Mesendoderm (in vitro differentiated cells): Measurements from ENCODE around the gene STAT5B.

Source experiments
- DNase-seq: peaks from one replicate; pipeline ENCODE4 v3.0.0; 2013
- H2AK5ac ChIP-seq: 2 replicates; pipeline ENCODE4 v1.6.1; 2013; ENCODE audit warnings: low read length, inconsistent platforms
- H2BK120ac ChIP-seq: 2 replicates; pipeline ENCODE4 v1.6.1; 2013; ENCODE audit warnings: low read depth, mild to moderate bottlenecking, low read length, moderate library complexity, mixed read lengths
- H2BK15ac ChIP-seq: replicated peaks from 2 replicates; pipeline ENCODE4 v1.6.1; 2013; ENCODE audit warnings: low read depth, mild to moderate bottlenecking, moderate library complexity
- H2BK5ac ChIP-seq: 2 replicates; pipeline ENCODE4 v1.6.1; 2013; ENCODE audit warnings: low read length, inconsistent platforms
- H3K18ac ChIP-seq: 2 replicates; pipeline ENCODE4 v1.6.1; 2013; ENCODE audit warnings: mild to moderate bottlenecking, low read length, mixed read lengths
- H3K23ac ChIP-seq: one replicate; pipeline ENCODE4 v1.6.1; 2013; ENCODE audit warnings: low read length
- H3K27ac ChIP-seq: 2 replicates; pipeline ENCODE4 v1.5.1; 2013; ENCODE audit warnings: low read depth, mild to moderate bottlenecking, inconsistent platforms, low read length, moderate library complexity
- H3K27me3 ChIP-seq: 2 replicates; pipeline ENCODE4 v1.6.1; 2013; ENCODE audit warnings: low read length, control low read depth, mild to moderate bottlenecking, inconsistent platforms; ENCODE audit not compliant: insufficient read depth, poor library complexity
- H3K36me3 ChIP-seq: 2 replicates; pipeline ENCODE4 v1.6.1; 2013; ENCODE audit warnings: low read length, inconsistent platforms; ENCODE audit not compliant: control insufficient read depth, insufficient read depth
- H3K4ac ChIP-seq: one replicate; pipeline ENCODE4 v1.6.1; 2013; ENCODE audit warnings: low read depth, mild to moderate bottlenecking, low read length, moderate library complexity
- H3K4me1 ChIP-seq: 2 replicates; pipeline ENCODE4 v1.6.1; 2013; ENCODE audit warnings: low read depth, low read length, inconsistent platforms; ENCODE audit not compliant: control insufficient read depth
- H3K4me2 ChIP-seq: 2 replicates; pipeline ENCODE4 v1.6.1; 2013; ENCODE audit warnings: low read length
- H3K4me3 ChIP-seq: 2 replicates; pipeline ENCODE4 v1.5.1; 2013; ENCODE audit warnings: mild to moderate bottlenecking, low read length
- H3K56ac ChIP-seq: one replicate; pipeline ENCODE4 v1.6.1; 2013; ENCODE audit warnings: low read length
- H3K79me1 ChIP-seq: 2 replicates; pipeline ENCODE4 v1.6.1; 2013; ENCODE audit warnings: low read length, inconsistent platforms
- H3K79me2 ChIP-seq: 2 replicates; pipeline ENCODE4 v1.6.1; 2013; ENCODE audit warnings: mild to moderate bottlenecking, low read length; ENCODE audit not compliant: control insufficient read depth, insufficient read depth
- H3K9ac ChIP-seq: 2 replicates; pipeline ENCODE4 v1.6.1; 2013; ENCODE audit warnings: low read length, inconsistent platforms
- H4K5ac ChIP-seq: one replicate; pipeline ENCODE4 v1.6.1; 2013; ENCODE audit warnings: low read length
- H4K8ac ChIP-seq: one replicate; pipeline ENCODE4 v1.6.1; 2013; ENCODE audit warnings: low read depth, mild to moderate bottlenecking, control low read depth, low read length, moderate library complexity
- WGBS: extraction: QIAGEN DNeasy Blood & Tissue Kit; methylation state at CpG from one replicate; pipeline ENCODE4 v1.1.7; 2013; ENCODE audit warnings: low lambda C conversion rate, missing lambda C conversion rate; ENCODE audit not compliant: insufficient coverage; ENCODE audit errors: extremely low coverage; 5-methylcytosine and 5-hydroxymethylcytosine counted together

Gene STAT5B

DNA sequence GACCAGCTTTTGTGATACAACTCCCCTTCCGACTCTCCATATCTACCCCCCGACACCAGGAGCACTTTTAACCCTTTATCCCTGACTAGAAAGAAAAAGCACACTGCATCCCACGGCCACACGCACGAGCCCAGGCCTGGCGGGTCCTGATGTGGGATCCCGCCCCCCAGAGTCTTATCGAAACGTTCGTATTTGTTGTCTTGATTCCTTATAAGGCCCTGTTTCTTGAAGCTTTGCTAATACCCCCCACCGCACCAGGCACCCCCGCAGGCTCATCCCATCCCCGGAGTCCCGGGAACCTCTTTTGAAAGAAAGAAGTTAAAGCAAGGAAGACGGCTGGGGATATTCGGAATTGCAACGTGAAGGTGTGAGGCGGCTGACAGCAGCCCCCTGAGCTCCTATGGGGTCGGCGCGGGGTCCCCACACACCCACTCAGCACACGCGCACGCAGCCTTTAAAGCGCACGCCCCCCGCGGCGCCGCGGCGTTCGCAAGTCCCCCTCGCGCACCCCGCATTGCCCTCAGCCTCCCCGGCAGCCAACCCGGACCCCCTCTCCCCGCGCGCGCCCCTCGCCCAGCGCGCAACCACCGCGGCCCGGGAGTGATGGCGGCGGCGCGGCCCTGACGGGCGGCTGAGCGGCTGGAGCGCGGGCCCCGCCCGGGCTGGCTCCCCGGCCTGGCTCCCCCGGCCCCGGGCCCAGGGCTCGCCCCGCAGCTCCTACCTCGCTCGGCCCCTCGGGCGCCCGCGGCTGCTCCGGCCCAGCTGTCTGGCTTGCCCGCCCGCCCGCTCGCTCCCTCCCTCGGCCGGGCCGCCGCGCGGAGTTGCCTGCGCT is 448 bp downstream of the STAT5B start:
- peak overlapping the region; percentile 81 for H3K4me3 ChIP-seq
- H3K36me3 ChIP-seq: no peaks in the 10 kb centered on the region
- no peaks in the 10 kb centered on the region for H3K27me3 ChIP-seq
- peaks cover 16% of the 10 kb centered on the region for H3K79me2 ChIP-seq
- H4K8ac ChIP-seq: peak overlapping the region; percentile 39
- no CpG with 5 or more reads among the region's 82 CpGs for WGBS
- H4K5ac ChIP-seq: no peak overlapping the region
- H2BK120ac ChIP-seq: peak overlapping the region; percentile 48
- peaks cover 2% of the 10 kb centered on the region for H3K79me1 ChIP-seq
- no peak overlapping the region for H2BK15ac ChIP-seq
- no peak overlapping the region for H2BK5ac ChIP-seq
- peak overlapping the region; percentile 91 for H3K56ac ChIP-seq
- H3K9ac ChIP-seq: peak overlapping the region; percentile 83
- peak; percentile 67 for DNase-seq
- H3K18ac ChIP-seq: peak overlapping the region; percentile 99
- H3K4me1 ChIP-seq: peaks cover 3% of the 10 kb centered on the region
- peak overlapping the region; percentile 27 for H3K4me2 ChIP-seq
- H3K4ac ChIP-seq: peak overlapping the region; percentile 96
- H2AK5ac ChIP-seq: no peak overlapping the region
- peak overlapping the region; percentile 81 for H3K23ac ChIP-seq
- H3K27ac ChIP-seq: no peak overlapping the region

DNA sequence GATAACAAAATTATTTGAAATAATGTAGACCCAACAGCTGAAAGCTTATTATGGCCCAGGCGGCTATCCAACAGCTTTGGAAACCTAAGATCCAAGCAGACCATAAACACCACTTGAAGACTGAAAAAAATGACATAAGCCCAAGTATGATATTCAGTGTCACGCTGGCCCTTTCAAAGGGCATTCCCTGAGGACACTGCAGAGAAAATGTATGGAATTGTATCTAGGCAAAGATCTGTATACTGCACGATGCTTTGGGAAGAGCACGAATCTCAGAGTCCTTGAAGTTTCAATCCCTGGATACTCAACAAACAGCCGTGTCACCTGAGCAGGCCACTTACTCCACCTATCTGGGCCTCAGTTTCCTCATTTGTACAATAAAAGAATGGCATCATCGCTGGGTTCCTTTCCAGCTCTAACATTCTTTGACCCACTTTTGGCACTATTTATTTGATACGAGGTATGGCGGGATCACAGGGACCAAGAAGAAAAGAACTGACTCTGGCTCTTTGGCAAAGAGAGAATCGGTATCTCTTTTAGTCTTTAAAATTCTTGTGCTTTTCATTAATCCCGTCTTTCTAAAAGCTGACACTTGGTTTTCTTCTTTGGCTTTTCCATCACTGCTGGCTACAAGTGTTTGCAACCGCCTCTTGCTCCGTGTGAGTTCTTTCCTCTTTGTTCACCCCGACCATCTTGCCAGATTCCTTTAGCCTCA is 1.2 kb downstream of the STAT5B start:
- H3K56ac ChIP-seq: peak overlapping the region; percentile 91
- no CpG with 5 or more reads among the region's 13 CpGs for WGBS
- H3K27me3 ChIP-seq: no peaks in the 10 kb centered on the region
- H3K4me2 ChIP-seq: peak overlapping the region; percentile 27
- no peak overlapping the region for H3K27ac ChIP-seq
- H3K79me2 ChIP-seq: peaks cover 18% of the 10 kb centered on the region
- H3K9ac ChIP-seq: peak overlapping the region; percentile 83
- H2BK5ac ChIP-seq: no peak overlapping the region
- DNase-seq: no peak
- H3K36me3 ChIP-seq: no peaks in the 10 kb centered on the region
- H4K8ac ChIP-seq: peak overlapping the region; percentile 39
- no peak overlapping the region for H2BK15ac ChIP-seq
- H3K4me1 ChIP-seq: peaks cover 3% of the 10 kb centered on the region
- H3K79me1 ChIP-seq: peaks cover 4% of the 10 kb centered on the region
- H2BK120ac ChIP-seq: no peak overlapping the region
- peak overlapping the region; percentile 99 for H3K18ac ChIP-seq
- H3K4me3 ChIP-seq: peak overlapping the region; percentile 81
- no peak overlapping the region for H2AK5ac ChIP-seq
- no peak overlapping the region for H3K23ac ChIP-seq
- no peak overlapping the region for H3K4ac ChIP-seq
- no peak overlapping the region for H4K5ac ChIP-seq

DNA sequence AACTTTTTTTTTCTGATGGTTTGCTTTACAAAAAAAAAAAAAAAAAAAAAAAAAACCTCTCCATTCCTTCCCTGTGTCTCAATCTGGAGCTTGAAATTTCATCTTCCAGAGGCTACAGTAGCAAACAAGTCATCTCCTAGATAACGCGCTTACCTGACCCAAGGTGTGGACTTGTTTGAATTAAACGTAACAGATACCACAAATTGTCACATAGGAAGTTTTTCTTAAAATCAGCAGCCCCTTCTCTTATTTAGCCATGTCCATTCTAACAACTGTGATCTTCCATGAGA is 2.0 kb downstream of the STAT5B start:
- no peak overlapping the region for H3K56ac ChIP-seq
- no peak overlapping the region for H3K18ac ChIP-seq
- DNase-seq: no peak
- H3K79me2 ChIP-seq: peaks cover 20% of the 10 kb centered on the region
- H3K9ac ChIP-seq: no peak overlapping the region
- no CpG with 5 or more reads among the region's 3 CpGs for WGBS
- H4K8ac ChIP-seq: no peak overlapping the region
- H3K79me1 ChIP-seq: peaks cover 4% of the 10 kb centered on the region
- no peak overlapping the region for H3K4me2 ChIP-seq
- H2AK5ac ChIP-seq: no peak overlapping the region
- H4K5ac ChIP-seq: no peak overlapping the region
- no peaks in the 10 kb centered on the region for H3K27me3 ChIP-seq
- no peaks in the 10 kb centered on the region for H3K36me3 ChIP-seq
- H3K4me3 ChIP-seq: no peak overlapping the region
- H3K4ac ChIP-seq: no peak overlapping the region
- H2BK120ac ChIP-seq: no peak overlapping the region
- H3K27ac ChIP-seq: no peak overlapping the region
- H3K23ac ChIP-seq: no peak overlapping the region
- no peak overlapping the region for H2BK15ac ChIP-seq
- peaks cover 3% of the 10 kb centered on the region for H3K4me1 ChIP-seq
- H2BK5ac ChIP-seq: no peak overlapping the region

DNA sequence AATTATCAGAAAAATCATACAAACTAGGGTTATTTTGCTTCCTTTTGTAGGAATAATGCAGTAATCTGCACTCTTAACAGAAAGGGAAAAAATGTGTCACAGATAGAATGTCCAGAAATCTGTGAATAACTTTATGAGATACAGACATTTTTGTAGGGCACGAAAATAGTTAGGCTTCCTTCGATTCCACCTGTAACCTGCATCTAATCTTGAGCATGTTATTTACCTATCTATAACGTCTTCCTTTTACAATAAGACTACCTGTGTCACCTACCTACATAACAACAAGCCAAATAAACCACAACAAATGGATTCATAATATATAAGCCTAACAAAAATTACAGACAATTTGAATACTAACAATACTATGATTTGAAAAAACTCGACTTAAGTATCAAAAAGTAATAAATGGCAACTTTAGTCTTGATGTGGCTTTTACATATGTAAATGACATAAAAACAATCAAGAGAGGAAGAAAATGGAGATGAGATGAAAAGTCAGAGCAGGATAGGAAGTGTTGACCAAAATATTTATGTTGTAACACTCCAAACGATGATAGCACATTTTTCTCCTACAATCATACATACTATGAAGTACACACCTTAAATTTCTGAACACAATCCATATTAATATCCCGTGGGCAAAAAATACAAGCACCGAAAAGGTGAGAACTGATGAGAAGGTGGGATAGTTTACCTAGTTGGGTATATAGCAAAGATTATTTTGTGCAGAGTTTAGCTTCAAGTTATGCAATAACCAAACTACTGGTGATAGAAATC is 2.5 kb downstream of the STAT5B start:
- Histone ChIP-seq H3K36me3 (no peaks in the 10 kb centered on the region), H3K23ac (no peak overlapping the region), H3K56ac (no peak overlapping the region), H3K79me2 (peaks cover 20% of the 10 kb centered on the region), H4K5ac (no peak overlapping the region), H2BK15ac (no peak overlapping the region), H3K27ac (no peak overlapping the region), H3K4me3 (no peak overlapping the region), H4K8ac (no peak overlapping the region), H2AK5ac (no peak overlapping the region), H3K18ac (no peak overlapping the region), H3K4me2 (no peak overlapping the region), H2BK5ac (no peak overlapping the region), H3K4me1 (peaks cover 3% of the 10 kb centered on the region), H3K4ac (no peak overlapping the region), H2BK120ac (no peak overlapping the region), H3K79me1 (peaks cover 4% of the 10 kb centered on the region), H3K9ac (no peak overlapping the region), H3K27me3 (no peaks in the 10 kb centered on the region)
- no CpG with 5 or more reads among the region's 7 CpGs for WGBS
- DNase-seq: no peak

DNA sequence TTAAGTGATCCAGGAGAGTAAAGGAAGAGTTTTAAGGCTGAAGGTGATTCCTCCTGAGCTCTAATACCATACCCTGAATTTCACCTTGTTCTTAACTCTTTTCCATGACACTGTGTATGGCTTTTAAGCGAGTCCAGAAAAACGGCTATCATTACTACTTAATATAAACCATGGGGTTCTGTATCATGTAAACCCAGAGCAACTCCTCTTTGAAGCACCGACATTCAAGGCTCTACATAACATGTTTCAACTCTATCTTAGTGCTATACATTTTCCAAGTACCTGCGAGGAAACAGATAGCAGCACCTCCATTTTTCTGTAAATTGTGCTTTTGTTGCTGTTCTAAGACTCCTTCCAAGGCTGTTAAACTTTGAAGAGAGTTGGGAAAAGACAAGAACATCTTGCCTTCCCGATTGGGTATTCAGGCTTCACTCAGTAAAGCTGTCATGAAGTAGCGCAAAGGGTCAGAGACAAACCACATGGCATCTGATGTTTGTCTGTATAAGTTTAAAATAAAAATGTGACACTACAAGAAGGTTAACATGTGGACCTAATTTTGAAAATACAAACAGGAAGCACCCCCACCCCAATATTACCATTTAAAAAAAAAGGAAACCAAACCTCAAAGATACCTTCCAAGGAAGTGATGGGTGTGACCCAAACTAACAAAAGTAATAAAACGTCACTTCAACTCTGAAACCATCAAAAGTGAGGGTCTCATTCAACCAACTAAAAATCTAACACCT is 3.9 kb downstream of the STAT5B start:
- Histone ChIP-seq H3K18ac (no peak overlapping the region), H3K79me2 (peaks cover 22% of the 10 kb centered on the region), H3K4ac (no peak overlapping the region), H3K9ac (no peak overlapping the region), H3K79me1 (peaks cover 4% of the 10 kb centered on the region), H3K27ac (no peak overlapping the region), H3K27me3 (no peaks in the 10 kb centered on the region), H3K56ac (no peak overlapping the region), H2BK15ac (no peak overlapping the region), H3K23ac (no peak overlapping the region), H3K4me2 (no peak overlapping the region), H3K4me1 (peaks cover 3% of the 10 kb centered on the region), H2BK5ac (no peak overlapping the region), H3K36me3 (no peaks in the 10 kb centered on the region), H4K5ac (no peak overlapping the region), H3K4me3 (no peak overlapping the region), H2AK5ac (no peak overlapping the region), H4K8ac (no peak overlapping the region), H2BK120ac (no peak overlapping the region)
- no peak for DNase-seq
- WGBS: no CpG with 5 or more reads among the region's 7 CpGs
